HCT116 (cell line): ENCODE results near the gene PPP1R16B. TPM values are rescaled to one million over a fixed set of nuclear protein-coding genes. Genes with fewer than 3 reads are reported as not detected.

ENCODE experiments used
- ATAC-seq: fragments of 200-7000 bp; cut with Tn5 transposase; 2 replicates; pipeline ENCODE4 v1.9.1; 2020; ENCODE audit warnings: mild to moderate bottlenecking, moderate library complexity
- BruUV-seq: library from RNA; stranded (reverse); fragments of 400-500 nt; replicated peaks from 2 replicates; lab custom pipeline; 2021; lab: Mats Ljungman, UMichigan
- CTCF ChIA-PET: fragments of 300-600 bp; sonication (Branson Sonifier 250); formaldehyde crosslinking; loops from one replicate; lab custom pipeline; 2021; ENCODE audit warnings: antibody characterized with exemption; lab: Charles Lee
- POLR2A ChIA-PET: fragments of 300-600, 350-600 bp; sonication (Branson Sonifier 250); formaldehyde crosslinking; loops from one replicate; lab custom pipeline; 2021; ENCODE audit warnings: antibody characterized with exemption; lab: Charles Lee
- RAD21 ChIA-PET, 2 experiments: fragments of 300-600 bp; sonication (Branson Sonifier 250); formaldehyde crosslinking; loops; one replicate each; lab custom pipeline; 2023; ENCODE audit warnings: low total read pairs in 2 of 2; ENCODE audit not compliant: uncharacterized antibody in 2 of 2, unreplicated experiment in 2 of 2, low non-redundant PET in 1 of 2; lab: Charles Lee
- DNase-seq: peaks from one replicate; pipeline ENCODE4 v3.0.0-alpha.2; 2010; ENCODE audit warnings: low read depth, low spot score
- H2AFZ ChIP-seq: fragments of 200-600 bp; shearing (Covaris generic), sonication (generic); 2 replicates; pipeline ENCODE4 v1.6.1; 2017; ENCODE audit warnings: low read depth, mixed run types, mixed read lengths, antibody characterized with exemption, low read length; ENCODE audit not compliant: poor library complexity, severe bottlenecking
- H3K27ac ChIP-seq: 2 replicates; pipeline ENCODE4 v1.5.1; 2012; ENCODE audit warnings: low read depth, low read length
- H3K27me3 ChIP-seq: fragments of 200-600 bp; sonication (generic); 2 replicates; pipeline ENCODE4 v1.6.1; 2016; ENCODE audit warnings: mixed run types, low read length, mixed read lengths; ENCODE audit not compliant: insufficient read depth
- H3K36me3 ChIP-seq, 2 experiments: fragments of 200-500 bp in 1 of 2; fragments of 200-600 bp in 1 of 2; sonication (Bioruptor generic) in 1 of 2; sonication (generic) in 1 of 2; 2 replicates each; pipeline versions ENCODE4 v1.5.1 to v1.6.1; 2014 to 2016; ENCODE audit warnings: low read length in 2 of 2, inconsistent platforms in 1 of 2, mixed read lengths in 1 of 2, mixed run types in 1 of 2; ENCODE audit not compliant: insufficient read depth in 2 of 2, control insufficient read depth in 1 of 2
- H3K4me1 ChIP-seq, 2 experiments: fragments of 200-600 bp in 1 of 2; sonication (generic) in 1 of 2; 2 replicates each; pipeline versions ENCODE4 v1.5.1 to v1.6.1; 2012 to 2017; ENCODE audit warnings: low read length in 2 of 2, inconsistent platforms in 1 of 2, mild to moderate bottlenecking in 1 of 2, mixed read lengths in 1 of 2, mixed run types in 1 of 2, moderate library complexity in 1 of 2; ENCODE audit not compliant: insufficient read depth in 2 of 2, control insufficient read depth in 1 of 2
- H3K4me2 ChIP-seq: fragments of 200-600 bp; sonication (generic); 2 replicates; pipeline ENCODE4 v1.6.1; 2017; ENCODE audit warnings: mixed run types, low read length, mixed read lengths
- H3K4me3 ChIP-seq, 2 experiments: fragments of 200-600 bp in 1 of 2; sonication (generic) in 1 of 2; replicated peaks in 1 of 2; 2 replicates each; pipeline ENCODE4 v1.5.1; 2011 to 2016; ENCODE audit warnings: low read length in 2 of 2, control low read depth in 1 of 2, low read depth in 1 of 2, mild to moderate bottlenecking in 1 of 2, mixed read lengths in 1 of 2, mixed run types in 1 of 2
- H3K79me2 ChIP-seq: fragments of 200-600 bp; sonication (generic); 2 replicates; pipeline ENCODE4 v1.6.1; 2017; ENCODE audit warnings: mild to moderate bottlenecking, mixed run types, low read length, moderate library complexity, mixed read lengths; ENCODE audit not compliant: insufficient read depth
- H3K9ac ChIP-seq: fragments of 200-600 bp; sonication (generic); 2 replicates; pipeline ENCODE4 v1.6.1; 2016; ENCODE audit warnings: low read length, mixed read lengths
- H3K9me2 ChIP-seq: fragments of 200-600 bp; sonication (generic), shearing (Covaris generic); 2 replicates; pipeline ENCODE4 v1.6.1; 2017; ENCODE audit warnings: mixed run types, mild to moderate bottlenecking, moderate library complexity; ENCODE audit not compliant: insufficient read depth
- H3K9me3 ChIP-seq, 2 experiments: fragments of 200-500 bp in 1 of 2; fragments of 200-600 bp in 1 of 2; sonication (Bioruptor generic) in 1 of 2; sonication (generic) in 1 of 2; 2 replicates each; pipeline ENCODE4 v1.6.1; 2014 to 2017; ENCODE audit warnings: low read length in 2 of 2, mixed read lengths in 2 of 2, inconsistent platforms in 1 of 2, low read depth in 1 of 2, mild to moderate bottlenecking in 1 of 2, mixed run types in 1 of 2, moderate library complexity in 1 of 2; ENCODE audit not compliant: control insufficient read depth in 1 of 2, insufficient read depth in 1 of 2
- H4K20me1 ChIP-seq: fragments of 200-600 bp; sonication (generic), shearing (Covaris generic); 2 replicates; pipeline ENCODE4 v1.6.1; 2017; ENCODE audit warnings: mixed run types, mild to moderate bottlenecking, moderate library complexity; ENCODE audit not compliant: insufficient read depth
- ATF3 ChIP-seq: IDR thresholded peaks from 2 replicates; pipeline ENCODE4 v1.6.1; 2012
- CEBPB ChIP-seq: IDR thresholded peaks from 2 replicates; pipeline ENCODE4 v1.6.1; 2012; ENCODE audit warnings: low read depth
- EGR1 ChIP-seq: IDR thresholded peaks from 2 replicates; pipeline ENCODE4 v1.6.1; 2012; ENCODE audit warnings: low read depth
- FOSL1 ChIP-seq: IDR thresholded peaks from 2 replicates; pipeline ENCODE4 v1.6.1; 2012; ENCODE audit warnings: low read depth
- JUND ChIP-seq: IDR thresholded peaks from 2 replicates; pipeline ENCODE4 v1.6.1; 2012
- POLR2A ChIP-seq: IDR thresholded peaks from 2 replicates; pipeline ENCODE4 v1.7.0; 2011; ENCODE audit warnings: borderline replicate concordance; ENCODE audit not compliant: insufficient read depth, insufficient read length; ENCODE audit errors: extremely low read depth
- RAD21 ChIP-seq: IDR thresholded peaks from 2 replicates; pipeline ENCODE4 v1.6.1; 2012; ENCODE audit warnings: low read depth, mild to moderate bottlenecking
- REST ChIP-seq: IDR thresholded peaks from 2 replicates; pipeline ENCODE4 v1.6.1; 2012; ENCODE audit warnings: low read depth
- SIN3A ChIP-seq: IDR thresholded peaks from 2 replicates; pipeline ENCODE4 v1.6.1; 2012; ENCODE audit warnings: low read depth
- SRF ChIP-seq: IDR thresholded peaks from 2 replicates; pipeline ENCODE4 v1.6.1; 2012; ENCODE audit warnings: low read depth
- ZFX ChIP-seq: fragments of 450-650 bp; IDR thresholded peaks from 2 replicates; pipeline ENCODE4 v1.6.1; 2017
- intact Hi-C: fragments of 100-400 bp; cut with micrococcal nuclease; formaldehyde crosslinking; loops from 2 replicates; pipeline ENCODE4 v1.10.0; 2022
- total RNA-seq: library from RNA; stranded (reverse); gene quantifications from one replicate; pipeline ENCODE4 v1.2.1, GENCODE V29; 2021; ENCODE audit not compliant: unreplicated experiment
- TF ChIP-seq, protein P1 (sequence below), 3 experiments: fragments of 200-600 bp in 1 of 3; sonication (generic) in 1 of 3; IDR thresholded peaks in 2 of 3; conservative IDR thresholded peaks in 1 of 3; 2 replicates each; pipeline ENCODE4 v1.5.1; 2012 to 2017; ENCODE audit warnings: low read depth in 2 of 3, low read length in 2 of 3, antibody characterized with exemption in 1 of 3, borderline replicate concordance in 1 of 3, control low read depth in 1 of 3, mild to moderate bottlenecking in 1 of 3, mixed read lengths in 1 of 3, mixed run types in 1 of 3, moderate library complexity in 1 of 3; ENCODE audit not compliant: insufficient read depth in 1 of 3

Gene PPP1R16B
- total RNA-seq, 1 experiment from 2014 or later, result 0.52 TPM

DNA sequence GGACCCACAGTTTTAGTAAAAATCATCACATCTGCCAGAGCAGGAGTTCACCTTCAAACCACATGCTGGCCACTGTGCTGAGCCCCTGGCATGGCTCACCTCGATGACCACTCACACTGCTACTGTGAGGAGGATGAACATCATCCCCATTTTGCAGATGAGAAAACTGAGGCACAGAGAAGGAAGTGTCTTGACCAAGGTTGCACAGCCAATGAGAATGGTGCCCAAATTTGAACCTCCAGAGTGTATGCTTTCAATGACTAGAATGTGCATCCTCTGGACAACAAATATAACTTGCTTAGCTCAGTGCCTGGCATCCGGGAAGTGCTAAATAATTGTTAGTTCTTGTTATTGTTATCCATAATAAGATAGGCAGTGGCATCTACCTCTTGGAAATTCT, 83.6 kb downstream of the PPP1R16B start:
- DNase-seq, result no peak
- no TSS peak for BruUV-seq
- no peaks in the 10 kb centered on the region for H3K27me3 ChIP-seq
- peaks cover under 1 to 13% of the 10 kb centered on the region in 2 experiments; a peak in 3 of 4 replicates for H3K4me1 ChIP-seq
- H3K9me3 ChIP-seq, result no peaks in the 10 kb centered on the region
- ChIA-PET CTCF (no interaction called here), RAD21 (no interaction called here), POLR2A (no interaction called here)
- no peaks in the 10 kb centered on the region for H3K79me2 ChIP-seq
- no peaks in the 10 kb centered on the region for H3K9me2 ChIP-seq
- H3K27ac ChIP-seq, result no peak overlapping the region
- TF ChIP-seq FOSL1, result no peak
- no peak for TF ChIP-seq POLR2A
- no peak for TF ChIP-seq ATF3
- no peak for TF ChIP-seq EGR1
- no peak for TF ChIP-seq REST
- TF ChIP-seq JUND, result no peak
- no peak for TF ChIP-seq SIN3A
- no peak for TF ChIP-seq ZFX
- TF ChIP-seq CEBPB, result no peak
- TF ChIP-seq, protein P1, sequence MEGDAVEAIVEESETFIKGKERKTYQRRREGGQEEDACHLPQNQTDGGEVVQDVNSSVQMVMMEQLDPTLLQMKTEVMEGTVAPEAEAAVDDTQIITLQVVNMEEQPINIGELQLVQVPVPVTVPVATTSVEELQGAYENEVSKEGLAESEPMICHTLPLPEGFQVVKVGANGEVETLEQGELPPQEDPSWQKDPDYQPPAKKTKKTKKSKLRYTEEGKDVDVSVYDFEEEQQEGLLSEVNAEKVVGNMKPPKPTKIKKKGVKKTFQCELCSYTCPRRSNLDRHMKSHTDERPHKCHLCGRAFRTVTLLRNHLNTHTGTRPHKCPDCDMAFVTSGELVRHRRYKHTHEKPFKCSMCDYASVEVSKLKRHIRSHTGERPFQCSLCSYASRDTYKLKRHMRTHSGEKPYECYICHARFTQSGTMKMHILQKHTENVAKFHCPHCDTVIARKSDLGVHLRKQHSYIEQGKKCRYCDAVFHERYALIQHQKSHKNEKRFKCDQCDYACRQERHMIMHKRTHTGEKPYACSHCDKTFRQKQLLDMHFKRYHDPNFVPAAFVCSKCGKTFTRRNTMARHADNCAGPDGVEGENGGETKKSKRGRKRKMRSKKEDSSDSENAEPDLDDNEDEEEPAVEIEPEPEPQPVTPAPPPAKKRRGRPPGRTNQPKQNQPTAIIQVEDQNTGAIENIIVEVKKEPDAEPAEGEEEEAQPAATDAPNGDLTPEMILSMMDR (IDR thresholded peaks at IDR 0.05 in 2 of 3, conservative IDR thresholded peaks at IDR 0.05 in 1 of 3; ENCODE audit: borderline replicate concordance in 1 of 3, insufficient read depth in 1 of 3, low read depth in 2 of 3, low read length in 2 of 3), result no peak
- TF ChIP-seq SRF, result no peak
- no peak for TF ChIP-seq RAD21
- intact Hi-C loops, result no loop called here
- H2AFZ ChIP-seq, result no peak overlapping the region
- ATAC-seq, result no peak
- H3K36me3 ChIP-seq, result no peaks in the 10 kb centered on the region
- no peak overlapping the region for H3K9ac ChIP-seq
- no peak overlapping the region for H3K4me2 ChIP-seq
- H4K20me1 ChIP-seq, result no peaks in the 10 kb centered on the region
- no peak overlapping the region for H3K4me3 ChIP-seq
